Stimulated activated CD4-positive, alpha-beta T cell treated with anti-CD3 and anti-CD28 coated beads, Interleukin-2, amount 100 ng/mL, for 24 hours (primary cell): ENCODE measurements around the gene OR8H1.

Source experiments
- DNase-seq, 2 donors: peaks; one replicate each; pipeline ENCODE4 v3.0.0-alpha.2; 2020

OR8H1 gene, protein sequence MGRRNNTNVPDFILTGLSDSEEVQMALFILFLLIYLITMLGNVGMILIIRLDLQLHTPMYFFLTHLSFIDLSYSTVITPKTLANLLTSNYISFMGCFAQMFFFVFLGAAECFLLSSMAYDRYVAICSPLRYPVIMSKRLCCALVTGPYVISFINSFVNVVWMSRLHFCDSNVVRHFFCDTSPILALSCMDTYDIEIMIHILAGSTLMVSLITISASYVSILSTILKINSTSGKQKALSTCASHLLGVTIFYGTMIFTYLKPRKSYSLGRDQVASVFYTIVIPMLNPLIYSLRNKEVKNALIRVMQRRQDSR

DNA sequence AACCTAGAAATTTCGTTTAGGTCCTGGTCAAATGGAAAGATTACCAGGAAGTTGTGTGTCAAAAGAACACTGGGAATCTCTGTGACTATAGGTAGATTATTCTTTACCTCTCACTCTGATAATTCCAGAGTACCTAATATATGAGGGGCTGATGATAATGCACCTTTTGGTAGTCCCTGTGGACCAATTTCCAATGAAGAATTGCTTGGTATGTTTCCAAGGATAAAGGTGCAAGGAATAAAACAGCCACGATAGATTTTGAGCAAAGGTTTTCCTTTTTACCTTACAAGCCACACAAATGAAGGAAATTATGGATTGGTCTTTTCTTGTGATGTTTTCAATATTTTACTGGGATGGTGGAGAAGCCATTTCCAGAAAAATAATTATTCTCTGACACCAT, at the start of gene OR8H1:
OR8H1 (minus strand) TSS at position 101 of the 400 bp plus-strand sequence. CDS start 1,192 bp downstream, outside the sequence.
- no peak for DNase-seq

DNA sequence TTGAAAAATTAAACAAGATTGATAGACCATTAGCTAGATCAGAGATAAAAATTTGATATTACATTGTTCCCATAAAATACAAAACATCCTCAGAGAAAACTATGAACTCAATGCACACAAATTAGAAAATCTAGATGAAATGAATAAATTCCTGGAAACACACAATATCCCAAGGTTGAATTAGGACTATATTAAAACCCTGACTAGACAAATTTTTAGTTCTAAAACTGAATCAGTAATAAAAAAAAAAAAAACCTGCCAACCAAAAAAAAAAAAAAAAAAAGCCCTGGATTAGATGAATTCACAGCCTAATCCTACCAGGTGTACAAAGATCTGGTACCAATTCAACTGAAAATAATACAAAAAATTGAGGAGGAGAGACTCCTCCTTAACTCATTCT, 48.2 kb upstream of the OR8H1 start:
- no peak for DNase-seq

DNA sequence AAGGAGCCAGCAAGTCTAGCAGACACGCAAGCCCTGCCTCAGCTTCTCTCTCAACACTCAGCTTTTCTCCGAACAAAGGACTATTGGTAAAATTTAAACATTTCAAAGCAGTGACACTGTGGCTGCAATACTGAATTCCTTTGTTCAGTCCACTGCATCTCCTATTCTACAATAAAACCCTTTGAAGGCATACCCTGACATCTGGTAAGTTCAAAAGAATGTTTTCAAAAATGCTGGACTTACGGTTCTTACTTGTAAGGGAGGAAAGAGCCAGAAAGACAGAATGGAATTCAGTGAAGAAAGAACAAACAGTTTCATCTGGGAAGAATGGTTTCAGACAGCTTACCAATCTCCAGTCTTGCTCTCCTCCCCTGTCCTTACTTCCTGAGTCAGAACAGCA, 41.1 kb upstream of the OR8H1 start:
- no peak for DNase-seq

DNA sequence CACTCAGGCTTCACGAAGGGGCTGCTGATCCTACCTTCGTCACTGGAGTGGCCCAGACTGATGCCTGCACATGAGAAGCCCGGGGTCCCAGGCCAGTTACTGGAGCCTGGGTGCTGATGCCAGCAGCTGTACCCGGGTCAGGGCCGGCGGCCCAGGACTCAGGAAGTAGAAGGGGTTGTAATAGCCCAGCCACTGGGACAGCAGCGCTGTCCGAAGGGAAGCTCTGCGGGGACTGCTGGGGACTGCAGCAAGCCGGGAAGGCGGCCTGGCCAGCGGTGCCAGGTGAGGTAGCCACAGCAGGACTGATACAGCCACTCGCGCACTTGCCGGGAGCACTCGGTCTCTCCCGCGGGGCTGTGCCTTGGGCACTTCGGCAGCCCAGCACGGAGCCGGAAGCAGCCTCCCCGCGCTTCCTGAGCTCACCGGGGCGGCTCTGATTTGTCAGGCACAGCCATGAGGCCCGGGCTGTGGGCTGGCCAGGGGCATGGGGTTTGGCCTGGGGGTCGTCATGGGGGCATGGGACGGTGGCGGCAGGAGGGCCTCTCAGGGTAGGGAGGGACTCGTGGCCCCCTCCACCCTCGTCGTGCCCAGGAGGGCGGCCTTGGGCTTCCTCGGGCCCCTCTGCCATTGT, 39.9 kb upstream of the OR8H1 start:
- no peak for DNase-seq

DNA sequence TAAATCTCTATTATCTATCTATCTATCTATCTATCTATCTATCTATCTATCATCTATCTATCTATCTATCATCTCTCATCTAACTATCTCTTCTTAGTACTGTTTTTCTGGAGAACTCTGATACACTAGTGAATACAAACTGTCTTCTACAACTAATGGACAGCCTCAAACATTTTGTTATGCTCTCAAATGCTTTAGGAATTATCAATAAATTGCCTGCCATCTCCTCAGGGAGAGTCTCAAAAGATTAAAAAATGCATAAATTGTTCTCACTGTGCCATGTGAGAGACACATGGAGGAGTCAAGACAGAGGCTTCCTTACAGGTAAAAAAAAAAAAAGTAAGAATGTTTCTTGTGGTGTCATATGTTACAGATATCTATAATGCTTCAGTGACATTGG, 22.8 kb upstream of the OR8H1 start, which contains the start of gene OR8K3:
OR8K3 (plus strand) TSS at position 301 of the 400 bp plus-strand sequence. CDS start 3,163 bp downstream, outside the sequence.
- no peak for DNase-seq

DNA sequence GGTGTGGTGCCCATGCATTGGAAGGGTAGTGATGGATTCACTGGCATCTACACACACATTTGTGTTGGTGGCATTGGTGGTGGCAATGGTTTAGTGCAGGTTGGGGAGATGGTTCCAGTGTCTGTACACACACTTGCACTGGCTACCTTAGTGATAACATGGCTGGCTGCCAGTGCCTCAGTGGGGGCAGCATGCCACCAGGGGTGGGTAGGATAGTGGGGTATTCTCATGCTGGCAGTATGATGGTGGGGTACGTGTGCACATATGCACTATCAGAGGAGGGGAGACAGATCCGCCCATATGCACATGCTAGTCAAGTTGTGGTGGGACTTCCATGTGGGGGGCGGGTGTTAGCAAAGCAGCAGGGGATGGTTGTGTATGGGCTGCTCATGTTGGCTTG, 15.8 kb upstream of the OR8H1 start:
- DNase-seq: no peak

DNA sequence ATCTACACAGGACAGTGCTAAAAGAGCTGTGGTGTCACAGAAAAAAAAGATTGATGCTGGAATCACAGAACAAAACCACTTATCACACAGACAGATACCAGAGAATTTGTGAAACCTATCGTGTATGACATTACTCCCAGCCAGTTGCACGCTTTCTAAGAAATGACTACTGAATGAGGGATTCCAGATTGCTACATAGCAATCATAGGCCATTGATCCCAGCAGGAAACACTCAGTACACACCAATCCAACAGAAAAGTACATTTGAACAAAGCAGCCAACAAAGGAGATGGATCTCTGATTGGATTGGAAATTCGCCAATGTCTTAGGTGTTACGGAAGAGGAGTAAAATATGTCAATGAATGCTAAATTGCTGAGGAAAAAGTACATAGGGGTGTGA, 4.8 kb upstream of the OR8H1 start:
- no peak for DNase-seq

DNA sequence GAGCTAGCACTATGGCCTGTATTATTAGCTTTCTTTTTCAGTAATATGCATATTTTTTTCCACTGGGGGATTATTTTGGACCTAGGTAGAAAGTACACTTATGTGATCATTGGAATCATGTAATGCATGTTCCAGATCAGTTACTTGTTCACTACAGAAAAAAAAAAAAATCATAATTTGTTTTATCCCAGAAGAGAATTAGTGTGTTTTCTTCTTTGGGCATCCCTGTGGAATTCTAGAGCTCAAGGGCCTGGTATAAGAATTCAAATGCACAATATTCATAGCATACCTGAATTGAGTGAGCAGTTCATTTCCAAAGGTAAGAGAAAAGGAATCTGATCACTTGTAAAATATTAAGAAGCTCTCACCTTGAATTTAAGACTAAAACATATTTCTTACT, 18.2 kb downstream of the OR8H1 start, which contains the start of gene OR5T1:
OR5T1 (plus strand) TSS at position 301 of the 400 bp plus-strand sequence. CDS start 1,485 bp downstream, outside the sequence.
- DNase-seq: no peak

DNA sequence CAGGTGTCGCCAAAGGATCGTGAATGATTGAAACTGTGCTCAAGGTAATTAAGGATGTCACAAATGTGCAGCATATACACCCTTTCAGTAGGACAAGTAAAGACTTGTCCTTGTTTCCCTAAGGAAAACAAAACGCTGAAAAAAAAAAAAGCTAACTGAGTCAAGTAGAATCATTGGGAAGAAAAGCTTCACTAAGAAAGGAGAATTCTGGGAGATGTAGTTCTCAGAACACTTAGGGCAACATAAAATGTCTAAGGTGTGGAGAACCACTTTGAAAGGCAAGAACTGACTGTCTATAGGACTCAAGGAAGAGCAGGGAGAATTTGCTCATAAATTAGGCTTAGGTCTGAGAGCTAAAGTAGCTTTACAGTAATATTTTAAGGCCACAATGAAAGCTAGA, 21.0 kb downstream of the OR8H1 start:
- DNase-seq: no peak

DNA sequence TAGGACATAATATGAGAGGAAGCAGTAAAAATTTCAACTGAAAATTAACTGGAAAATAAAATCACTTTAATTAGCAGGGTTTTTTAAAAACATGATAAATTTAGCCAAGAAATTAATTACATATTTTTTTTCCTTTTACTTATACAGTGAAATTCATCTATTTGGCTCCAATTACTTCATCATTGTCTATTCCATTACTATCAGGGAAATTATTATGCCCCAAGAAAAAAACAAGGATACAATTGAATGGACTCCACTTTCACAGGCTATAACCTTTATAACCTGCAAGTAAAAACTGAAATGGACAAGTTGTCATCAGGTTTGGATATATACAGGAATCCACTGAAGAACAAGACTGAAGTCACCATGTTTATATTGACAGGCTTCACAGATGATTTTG, 40.1 kb downstream of the OR8H1 start, which contains the start of gene OR5T3:
OR5T3 (plus strand) TSS at position 301 of the 400 bp plus-strand sequence; CDS start at position 301, 0 bp downstream.
- DNase-seq: no peak
